DND-41 (cell line): Measurements from ENCODE around the gene ERG28.

ENCODE experiments used
- CTCF ChIP-seq: IDR thresholded peaks from 2 replicates; pipeline ENCODE4 v1.5.1; 2012; ENCODE audit warnings: borderline replicate concordance, low read length, moderate library complexity, mild to moderate bottlenecking; ENCODE audit not compliant: poor library complexity, severe bottlenecking; ENCODE audit errors: extremely low read depth
- EZH2 ChIP-seq: IDR thresholded peaks from 3 replicates; pipeline ENCODE4 v1.6.1; 2012; ENCODE audit warnings: borderline replicate concordance, low read depth, mild to moderate bottlenecking, moderate library complexity, low read length, inconsistent platforms; ENCODE audit not compliant: severe bottlenecking

DNA sequence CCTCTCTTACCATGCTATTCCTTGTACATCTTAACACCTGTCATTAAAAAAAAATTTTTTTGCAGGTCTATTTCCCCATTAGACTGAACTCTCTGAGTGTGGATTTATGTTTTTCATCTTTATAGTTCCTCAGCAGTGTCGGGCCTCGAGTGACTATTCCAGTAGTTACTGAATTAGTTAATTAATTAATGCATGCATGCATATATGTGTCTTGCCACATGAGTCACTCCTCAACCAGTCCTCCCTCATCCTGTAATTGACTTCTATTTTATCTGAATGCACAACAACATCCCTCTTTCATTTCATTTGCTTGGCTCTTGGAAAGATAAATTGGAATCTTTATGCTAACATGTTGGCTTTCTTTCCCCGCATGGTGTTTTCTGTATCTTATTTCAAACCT lies 35.6 kb downstream of the ERG28 start:
- no peak for TF ChIP-seq CTCF
- no peak for TF ChIP-seq EZH2
